PFSK-1 (cell line): ENCODE measurements around the gene NEU1.

Experiments
- FOXP2 ChIP-seq: optimal IDR thresholded peaks from 2 replicates; pipeline ENCODE3; 2011; ENCODE audit warnings: borderline replicate concordance, control low read depth, inconsistent platforms; ENCODE audit not compliant: insufficient read depth; ENCODE audit errors: extremely low read length, extremely low read depth
- POLR2AphosphoS5 ChIP-seq: IDR thresholded peaks from 2 replicates; pipeline ENCODE4 v1.6.1; 2012; ENCODE audit warnings: low read depth, mild to moderate bottlenecking, control low read depth, low read length, moderate library complexity
- REST ChIP-seq, 2 experiments: IDR thresholded peaks; 2 replicates each; pipeline versions ENCODE4 v1.6.1 to v1.8.0; 2011 to 2012; ENCODE audit warnings: low read depth in 2 of 2, low read length in 2 of 2, control low read depth in 1 of 2, inconsistent platforms in 1 of 2, mild to moderate bottlenecking in 1 of 2, moderate library complexity in 1 of 2; ENCODE audit not compliant: insufficient read depth in 1 of 2
- SIN3A ChIP-seq: IDR thresholded peaks from 2 replicates; pipeline ENCODE4 v1.6.1; 2012; ENCODE audit warnings: mild to moderate bottlenecking, low read length, moderate library complexity, borderline replicate concordance; ENCODE audit not compliant: insufficient read depth
- TAF1 ChIP-seq: IDR thresholded peaks from 2 replicates; pipeline ENCODE4 v1.6.1; 2012; ENCODE audit warnings: low read length, control low read depth, borderline replicate concordance; ENCODE audit not compliant: insufficient read depth

Gene NEU1

DNA sequence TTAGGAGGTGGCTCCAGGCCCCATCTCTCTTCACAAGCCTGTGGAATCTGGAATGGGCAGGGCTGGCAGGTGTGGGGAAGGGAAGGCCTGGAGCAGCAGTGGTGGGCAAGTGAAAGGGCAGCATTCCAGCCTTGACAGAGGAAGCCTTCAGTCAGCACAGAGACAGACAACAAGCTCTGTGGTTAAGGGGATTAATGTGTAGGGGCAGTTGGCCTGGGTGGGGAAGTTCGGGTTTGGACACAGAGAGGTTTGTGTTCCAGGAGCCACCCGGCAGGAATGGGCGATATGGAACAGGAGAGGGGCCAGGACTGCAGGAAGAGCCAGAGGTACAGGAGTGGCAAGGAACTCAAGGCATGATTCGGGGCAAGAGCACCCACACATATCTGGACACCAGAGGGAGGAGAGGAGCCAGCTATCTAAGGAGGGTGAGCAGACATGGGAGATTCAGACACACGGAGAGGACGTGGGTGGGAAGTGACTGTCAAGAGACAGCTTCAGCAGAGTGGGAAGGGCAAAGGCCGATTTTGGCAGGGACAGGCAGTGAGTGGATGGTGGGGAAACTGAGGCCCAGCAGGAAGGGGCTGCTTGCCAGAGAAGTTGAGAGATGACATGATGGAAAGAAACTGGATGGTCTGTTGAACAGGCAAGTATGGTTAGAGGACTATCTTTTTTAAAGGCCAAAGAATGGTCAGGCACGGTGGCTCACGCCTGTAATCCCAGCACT lies 18.7 kb upstream of the NEU1 start:
- TF ChIP-seq POLR2AphosphoS5 (no peak), REST (IDR thresholded peaks at IDR 0.05; ENCODE audit: insufficient read depth in 1 of 2, low read depth in 2 of 2, low read length in 2 of 2) (no peak), FOXP2 (no peak), TAF1 (no peak), SIN3A (no peak)

DNA sequence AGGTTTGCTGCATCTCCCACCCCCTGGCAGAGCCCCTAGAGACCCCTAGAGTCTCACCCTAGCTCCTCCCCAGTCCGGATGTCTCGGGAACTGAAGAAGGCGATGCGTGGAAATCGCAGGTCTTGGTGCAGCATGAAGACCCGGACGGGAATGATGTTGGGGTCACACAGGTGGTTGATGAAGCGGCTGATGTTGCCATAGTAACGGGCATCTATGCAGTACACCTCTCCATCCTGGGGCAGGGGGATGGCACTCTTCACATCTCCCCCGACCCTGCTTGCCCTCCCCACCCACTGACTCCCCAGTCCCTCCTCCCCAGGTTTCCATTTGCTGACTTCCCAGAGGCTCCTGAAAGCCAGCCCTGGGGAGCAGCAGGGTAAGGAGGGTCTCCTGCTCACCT lies 18.0 kb upstream of the NEU1 start:
- TF ChIP-seq POLR2AphosphoS5: no peak
- TF ChIP-seq REST (IDR thresholded peaks at IDR 0.05; ENCODE audit: insufficient read depth in 1 of 2, low read depth in 2 of 2, low read length in 2 of 2): no peak
- no peak for TF ChIP-seq TAF1
- no peak for TF ChIP-seq FOXP2
- no peak for TF ChIP-seq SIN3A

DNA sequence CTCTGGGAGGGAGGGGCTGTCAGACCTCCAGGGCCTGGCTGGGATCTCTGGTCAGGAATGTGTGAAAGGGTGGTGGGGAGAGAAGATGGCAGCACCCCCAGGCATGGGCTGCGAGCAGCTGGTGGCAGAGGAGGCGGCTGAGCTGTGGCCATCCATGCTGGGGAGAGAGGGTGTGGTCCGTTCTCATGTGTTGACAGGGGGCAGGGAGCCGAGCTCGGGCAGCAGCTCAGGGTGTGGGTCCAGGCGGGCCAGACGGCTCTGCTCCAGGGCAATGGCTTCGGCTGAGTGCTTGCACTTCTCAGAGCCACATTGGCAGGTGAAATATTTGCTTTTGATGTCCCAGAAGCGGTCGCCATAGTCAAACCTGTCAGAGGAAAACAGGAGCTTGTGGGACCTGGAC lies 17.3 kb upstream of the NEU1 start:
- TF ChIP-seq TAF1: no peak
- no peak for TF ChIP-seq POLR2AphosphoS5
- TF ChIP-seq REST (IDR thresholded peaks at IDR 0.05; ENCODE audit: insufficient read depth in 1 of 2, low read depth in 2 of 2, low read length in 2 of 2): no peak
- no peak for TF ChIP-seq SIN3A
- TF ChIP-seq FOXP2: no peak

DNA sequence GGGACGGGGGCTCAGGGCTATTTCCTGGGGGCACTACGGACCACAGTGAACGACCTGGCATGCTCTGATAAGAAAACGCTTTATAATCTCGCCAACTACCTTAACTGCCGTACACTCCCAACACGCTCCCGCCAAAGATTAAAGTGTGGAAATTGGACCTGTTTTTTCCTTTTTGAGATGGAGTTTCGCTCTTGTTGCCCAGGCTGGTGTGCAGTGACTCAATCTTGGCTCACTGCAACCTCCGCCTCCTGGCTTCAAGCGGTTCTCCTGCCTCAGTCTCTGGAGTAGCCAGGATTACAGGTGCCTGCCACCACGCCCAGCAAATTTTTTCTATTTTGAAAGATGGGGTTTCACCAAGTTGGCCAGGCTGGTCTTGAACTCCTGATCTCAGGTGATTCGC lies 16.5 kb upstream of the NEU1 start:
- TF ChIP-seq REST (IDR thresholded peaks at IDR 0.05; ENCODE audit: insufficient read depth in 1 of 2, low read depth in 2 of 2, low read length in 2 of 2): no peak
- TF ChIP-seq POLR2AphosphoS5: no peak; the same call in 1 of the 2 replicates
- TF ChIP-seq FOXP2: no peak
- TF ChIP-seq TAF1: no peak
- TF ChIP-seq SIN3A: no peak
